ENCODE measurements around the gene MAT1A.

MAT1A gene

DNA sequence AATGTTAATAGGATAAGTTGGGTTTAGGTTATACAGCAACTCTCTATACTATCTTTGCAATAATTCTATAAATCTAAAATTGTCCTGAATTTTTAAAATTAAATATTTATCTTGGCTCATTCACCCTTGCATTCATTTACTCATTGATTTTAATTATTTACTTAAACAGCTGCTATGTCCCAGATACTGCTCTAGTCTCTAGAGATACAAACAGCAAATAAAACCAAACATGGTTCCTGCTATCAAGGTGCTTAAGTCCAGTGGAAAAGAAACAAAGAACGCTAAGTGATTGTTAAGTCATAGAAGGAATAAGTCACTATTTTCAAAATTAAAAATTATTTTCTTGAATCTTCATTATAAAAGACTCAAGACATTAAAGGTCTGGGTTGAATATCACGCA, 29.9 kb upstream of the MAT1A start:
- TF ChIP-seq ZBTB7A (IDR thresholded peaks at IDR 0.05; ENCODE audit: low read depth) (no peak), NFIC (IDR thresholded peaks at IDR 0.05) (no peak)

GRCh38 chr10:80318742-80319141, 29.3 kb upstream of the MAT1A start:
- TF ChIP-seq FOXM1 (IDR thresholded peaks at IDR 0.05; ENCODE audit: borderline replicate concordance, low read depth) (no peak), REST (IDR thresholded peaks at IDR 0.05; ENCODE audit: low read depth) (no peak), TAF1 (IDR thresholded peaks at IDR 0.05; ENCODE audit: low read depth) (no peak), RAD21 (IDR thresholded peaks at IDR 0.05; ENCODE audit: low read depth) (no peak), TEAD4 (IDR thresholded peaks at IDR 0.05) (no peak), EGR1 (IDR thresholded peaks at IDR 0.05) (no peak), TCF12 (IDR thresholded peaks at IDR 0.05; ENCODE audit: low read depth) (no peak), EP300 (IDR thresholded peaks at IDR 0.05; ENCODE audit: borderline replicate concordance) (no peak), CEBPB (IDR thresholded peaks at IDR 0.05) (no peak), NFIC (IDR thresholded peaks at IDR 0.05) (no peak)
- TF ChIP-seq, protein P1, sequence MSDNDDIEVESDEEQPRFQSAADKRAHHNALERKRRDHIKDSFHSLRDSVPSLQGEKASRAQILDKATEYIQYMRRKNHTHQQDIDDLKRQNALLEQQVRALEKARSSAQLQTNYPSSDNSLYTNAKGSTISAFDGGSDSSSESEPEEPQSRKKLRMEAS (IDR thresholded peaks at IDR 0.05), result no peak
- TF ChIP-seq, protein P2, sequence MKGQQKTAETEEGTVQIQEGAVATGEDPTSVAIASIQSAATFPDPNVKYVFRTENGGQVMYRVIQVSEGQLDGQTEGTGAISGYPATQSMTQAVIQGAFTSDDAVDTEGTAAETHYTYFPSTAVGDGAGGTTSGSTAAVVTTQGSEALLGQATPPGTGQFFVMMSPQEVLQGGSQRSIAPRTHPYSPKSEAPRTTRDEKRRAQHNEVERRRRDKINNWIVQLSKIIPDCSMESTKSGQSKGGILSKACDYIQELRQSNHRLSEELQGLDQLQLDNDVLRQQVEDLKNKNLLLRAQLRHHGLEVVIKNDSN (IDR thresholded peaks at IDR 0.05), result no peak

DNA sequence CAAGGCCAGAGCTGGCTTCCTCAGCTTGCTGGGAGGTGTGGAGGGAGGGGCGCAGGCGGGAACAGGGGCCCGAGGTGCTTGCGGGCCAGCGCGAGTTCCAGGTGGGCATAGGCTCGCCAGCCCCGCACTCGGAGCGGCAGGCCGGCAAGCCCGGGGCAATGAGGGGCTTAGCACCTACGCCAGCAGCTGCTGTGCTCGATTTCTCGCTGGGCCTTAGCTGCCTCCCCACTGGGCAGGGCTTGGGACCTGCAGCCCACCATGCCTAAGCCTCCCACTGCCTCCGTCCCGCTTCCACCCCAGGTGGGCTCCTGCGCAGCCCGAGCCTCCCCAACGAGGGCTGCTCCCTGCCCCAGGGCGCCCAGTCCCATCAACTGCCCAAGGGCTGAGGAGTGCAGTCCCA, 25.9 kb upstream of the MAT1A start:
- TF ChIP-seq TEAD4 (IDR thresholded peaks at IDR 0.05), result no peak
- TF ChIP-seq CREB1 (IDR thresholded peaks at IDR 0.05; ENCODE audit: low read depth), result no peak
- no peak for TF ChIP-seq CEBPB (IDR thresholded peaks at IDR 0.05)
- TF ChIP-seq NFIC (IDR thresholded peaks at IDR 0.05), result no peak
- TF ChIP-seq FOXM1 (IDR thresholded peaks at IDR 0.05; ENCODE audit: borderline replicate concordance, low read depth), result no peak

GRCh38 chr10:80313523-80313922, 24.1 kb upstream of the MAT1A start:
- TF ChIP-seq REST (IDR thresholded peaks at IDR 0.05; ENCODE audit: low read depth) (no peak), CREB1 (IDR thresholded peaks at IDR 0.05; ENCODE audit: low read depth) (no peak), RAD21 (IDR thresholded peaks at IDR 0.05; ENCODE audit: low read depth) (no peak), EP300 (IDR thresholded peaks at IDR 0.05; ENCODE audit: borderline replicate concordance) (no peak), TCF12 (IDR thresholded peaks at IDR 0.05; ENCODE audit: low read depth) (no peak), ZBTB7A (IDR thresholded peaks at IDR 0.05; ENCODE audit: low read depth) (no peak), TAF1 (IDR thresholded peaks at IDR 0.05; ENCODE audit: low read depth) (no peak), FOXM1 (IDR thresholded peaks at IDR 0.05; ENCODE audit: borderline replicate concordance, low read depth) (no peak), CEBPB (IDR thresholded peaks at IDR 0.05) (no peak), TEAD4 (IDR thresholded peaks at IDR 0.05) (no peak), EGR1 (IDR thresholded peaks at IDR 0.05) (no peak), YY1 (IDR thresholded peaks at IDR 0.05; ENCODE audit: low read depth) (no peak)
- TF ChIP-seq, protein P2 (IDR thresholded peaks at IDR 0.05), result no peak

- TF ChIP-seq TCF12 (IDR thresholded peaks at IDR 0.05; ENCODE audit: low read depth), result no peak
- TF ChIP-seq EP300 (IDR thresholded peaks at IDR 0.05; ENCODE audit: borderline replicate concordance), result no peak
- no peak for TF ChIP-seq RAD21 (IDR thresholded peaks at IDR 0.05; ENCODE audit: low read depth)
- TF ChIP-seq TEAD4 (IDR thresholded peaks at IDR 0.05), result no peak
- no peak for TF ChIP-seq YY1 (IDR thresholded peaks at IDR 0.05; ENCODE audit: low read depth)
These were observed 7.5 kb upstream of the MAT1A start for GRCh38 chr10:80296942-80297341.

- TF ChIP-seq EGR1 (IDR thresholded peaks at IDR 0.05), result no peak
- no peak for TF ChIP-seq EP300 (IDR thresholded peaks at IDR 0.05; ENCODE audit: borderline replicate concordance)
- no peak for TF ChIP-seq TAF1 (IDR thresholded peaks at IDR 0.05; ENCODE audit: low read depth)
- no peak for TF ChIP-seq TCF12 (IDR thresholded peaks at IDR 0.05; ENCODE audit: low read depth)
- no peak for TF ChIP-seq ZBTB7A (IDR thresholded peaks at IDR 0.05; ENCODE audit: low read depth)
- no peak for TF ChIP-seq YY1 (IDR thresholded peaks at IDR 0.05; ENCODE audit: low read depth)
- TF ChIP-seq, protein P2 (IDR thresholded peaks at IDR 0.05), result no peak
- no peak for TF ChIP-seq CEBPB (IDR thresholded peaks at IDR 0.05)
- no peak for TF ChIP-seq TEAD4 (IDR thresholded peaks at IDR 0.05)
- TF ChIP-seq RAD21 (IDR thresholded peaks at IDR 0.05; ENCODE audit: low read depth), result no peak
- TF ChIP-seq REST (IDR thresholded peaks at IDR 0.05; ENCODE audit: low read depth), result no peak
- no peak for TF ChIP-seq NFIC (IDR thresholded peaks at IDR 0.05)
- TF ChIP-seq CREB1 (IDR thresholded peaks at IDR 0.05; ENCODE audit: low read depth), result no peak
- TF ChIP-seq, protein P1 (IDR thresholded peaks at IDR 0.05), result no peak
- TF ChIP-seq FOXM1 (IDR thresholded peaks at IDR 0.05; ENCODE audit: borderline replicate concordance, low read depth), result no peak
These were observed 3.3 kb upstream of the MAT1A start for GRCh38 chr10:80292607-80293239.
